GM21447 (cell line): Measurements from ENCODE around the gene GAS2L2.
A peak's percentile ranks its signal among the peaks of the same experiment; 100 is the strongest.

Source experiments
- ATAC-seq: cut with Tn5 transposase; IDR thresholded peaks from one replicate; pipeline ENCODE4 v1.9.1; 2021; ENCODE audit not compliant: unreplicated experiment

GAS2L2 gene

DNA sequence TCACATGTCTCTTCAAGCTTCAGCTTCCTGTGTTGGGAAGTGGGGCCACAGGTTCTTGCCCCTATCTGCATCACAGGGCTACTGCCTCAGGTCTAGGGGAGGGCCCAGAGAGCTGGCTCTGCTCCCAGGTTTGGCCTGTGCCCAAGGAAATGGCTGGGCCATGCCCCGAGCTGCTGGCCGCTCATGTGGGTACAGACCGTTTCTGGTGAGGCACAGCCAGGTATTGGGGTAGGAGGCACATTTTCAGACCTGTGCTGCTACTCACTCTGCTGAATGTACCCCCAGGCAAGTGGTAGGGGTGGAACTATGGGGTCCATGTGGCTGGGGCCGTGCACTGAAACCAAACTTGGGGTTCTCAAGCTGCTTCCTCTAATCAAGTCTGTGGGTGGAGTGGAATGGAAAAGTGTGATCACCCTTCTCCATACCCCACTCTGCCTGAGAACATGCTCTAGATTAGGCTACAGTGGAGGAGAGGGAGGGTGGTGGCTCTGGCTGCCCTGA lies 4.6 kb downstream of the GAS2L2 start:
- ATAC-seq, result no peak

DNA sequence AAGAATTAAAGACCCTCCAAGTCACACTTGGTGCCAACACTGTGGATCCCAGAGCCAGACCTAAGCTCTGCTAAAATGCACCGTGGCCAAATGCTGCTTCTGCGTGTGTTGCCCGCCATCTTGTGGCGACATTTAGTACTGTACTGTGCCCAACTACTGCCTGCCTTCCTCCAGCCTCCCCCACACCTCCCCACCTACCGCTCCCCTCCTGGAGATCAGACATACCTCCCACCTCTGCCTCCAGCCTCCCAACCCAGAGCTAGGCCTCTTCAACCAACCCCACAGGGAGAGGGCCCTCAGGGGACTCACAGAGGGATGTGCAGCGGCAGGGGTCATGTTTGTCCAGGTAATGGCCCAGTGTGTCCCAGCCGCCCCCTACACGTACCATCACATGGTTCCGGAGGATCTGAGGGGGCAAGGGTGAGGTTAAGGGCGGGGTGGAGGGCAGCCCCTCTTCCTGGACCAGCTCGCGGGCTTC lies 5.5 kb downstream of the GAS2L2 start:
- ATAC-seq, result peak; percentile 50

DNA sequence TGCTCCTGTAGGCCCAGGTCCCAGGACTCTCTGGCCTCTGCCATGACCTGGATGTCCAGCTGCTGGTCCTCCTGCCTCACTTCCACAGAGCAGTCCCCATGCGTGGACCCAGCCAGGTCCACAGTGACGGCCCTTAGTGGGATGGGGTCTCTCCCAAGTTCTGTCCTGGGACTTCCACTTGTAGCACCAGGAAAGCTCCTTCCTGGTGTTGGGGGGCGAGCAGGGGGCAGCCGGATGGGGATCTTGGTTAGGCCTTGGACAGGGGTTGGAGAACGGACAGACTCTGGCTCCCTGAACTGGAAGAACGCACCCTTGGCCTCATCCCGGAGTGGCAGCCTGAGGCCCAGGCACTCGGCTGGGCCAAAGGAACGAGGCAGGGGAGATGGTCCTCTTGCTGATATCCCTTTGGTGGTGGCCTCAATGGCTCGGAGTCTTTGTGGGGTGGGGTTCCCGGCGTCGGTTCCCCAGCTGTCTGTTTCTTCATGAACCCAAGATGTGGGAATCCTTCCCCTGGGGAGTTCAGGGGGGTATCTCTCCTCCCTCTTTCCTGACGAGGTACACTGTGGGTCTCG lies 7.2 kb downstream of the GAS2L2 start:
- ATAC-seq, result no peak

DNA sequence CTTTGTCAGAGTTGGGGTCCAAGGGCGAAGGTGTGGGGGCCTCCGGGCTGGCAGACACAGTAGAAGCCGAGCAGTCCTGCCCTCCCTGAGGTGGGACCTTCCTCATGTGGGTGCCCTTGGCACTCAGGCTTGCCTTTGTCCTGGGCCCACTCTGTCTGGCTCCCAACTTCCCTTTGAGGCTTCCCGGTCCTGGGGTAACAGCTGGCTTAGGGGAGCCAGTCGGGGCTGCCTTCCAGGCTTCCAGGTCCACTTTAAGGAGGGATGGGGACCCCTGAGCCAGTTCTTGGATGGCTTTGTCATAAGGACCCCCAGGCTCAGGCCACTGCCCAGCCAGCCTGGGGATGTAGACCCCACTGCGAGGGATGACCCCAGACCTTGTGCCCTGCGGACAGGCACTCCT lies 7.8 kb downstream of the GAS2L2 start:
- ATAC-seq, result no peak

DNA sequence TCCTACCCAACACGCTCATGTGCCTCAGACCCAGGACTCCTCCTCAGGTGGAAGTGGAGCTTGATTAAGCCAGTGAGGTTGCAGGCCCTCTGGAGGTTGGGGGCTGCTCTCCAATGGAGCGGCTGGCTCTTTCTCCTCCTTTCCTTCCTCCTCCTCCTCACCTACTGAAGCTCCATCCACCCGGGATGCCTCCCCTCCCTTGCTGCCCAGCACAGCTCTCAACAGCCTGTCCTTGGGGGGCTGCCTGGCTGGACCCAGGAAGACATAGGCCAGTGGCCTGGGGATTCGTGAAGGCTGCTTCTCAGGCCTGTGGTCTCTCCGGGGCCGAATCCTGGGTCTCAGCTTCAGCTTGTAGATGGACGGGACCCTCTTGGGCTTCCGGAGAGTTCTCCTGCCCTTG lies 8.2 kb downstream of the GAS2L2 start:
- ATAC-seq, result no peak

DNA sequence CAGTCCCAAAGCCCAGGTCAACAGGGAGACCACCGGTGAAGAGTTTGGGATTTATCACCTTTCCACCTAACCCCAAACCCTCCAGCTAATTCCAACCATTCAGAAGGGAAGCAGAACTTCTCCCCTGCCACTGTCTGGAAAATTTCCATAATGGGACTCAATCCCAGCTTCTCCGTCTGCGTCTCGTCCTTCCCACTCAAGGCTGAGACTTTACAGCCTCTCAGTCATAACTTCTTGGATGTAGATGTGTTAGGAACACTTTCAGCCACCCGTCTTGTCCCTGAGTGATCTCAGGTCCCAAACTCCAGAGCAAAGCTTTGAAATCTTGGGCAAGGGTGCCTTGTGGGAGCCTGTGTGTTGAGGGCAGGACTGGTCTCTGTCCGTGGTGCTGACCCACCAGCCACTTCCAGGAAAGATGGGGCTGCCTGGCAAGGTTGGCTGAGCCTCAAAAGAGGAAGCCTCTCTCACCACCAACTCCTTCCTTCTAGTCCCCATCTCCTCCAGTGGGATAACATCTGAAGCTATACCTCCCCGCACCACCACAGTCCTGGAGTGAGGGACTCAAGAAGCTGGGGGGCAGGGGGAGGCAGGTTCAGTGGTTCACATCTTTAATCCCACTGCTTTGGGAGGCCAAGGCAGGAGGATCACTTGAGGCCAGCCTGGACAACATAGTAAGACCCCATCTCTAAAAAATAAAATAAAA lies 9.3 kb downstream of the GAS2L2 start:
- no peak for ATAC-seq

GRCh38 chr17:35742896-35743477 lies 10.1 kb downstream of the GAS2L2 start:
- ATAC-seq, result no peak

DNA sequence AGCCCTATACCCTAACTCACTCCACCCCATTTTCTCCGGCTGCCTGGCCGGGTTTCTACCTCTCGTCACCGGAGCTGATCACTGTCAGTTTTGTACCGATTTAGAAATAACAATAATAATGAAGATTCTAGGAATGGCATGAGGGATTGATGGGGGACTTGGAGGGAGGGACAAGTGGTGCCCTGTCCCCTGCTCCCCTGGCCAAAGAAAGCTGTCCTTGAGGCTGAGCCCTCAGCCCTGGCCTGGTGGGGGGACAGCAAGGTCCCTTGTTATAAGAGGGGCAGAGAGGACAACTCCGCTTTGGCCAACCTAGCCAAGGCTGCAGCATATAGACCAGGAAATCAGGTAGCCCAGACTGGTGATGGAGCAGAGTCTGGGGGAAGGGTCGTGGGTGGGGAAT lies 10.5 kb downstream of the GAS2L2 start:
- no peak for ATAC-seq

- ATAC-seq, result no peak
Observed at GRCh38 chr17:35740997-35741931, 11.8 kb downstream of the GAS2L2 start.

DNA sequence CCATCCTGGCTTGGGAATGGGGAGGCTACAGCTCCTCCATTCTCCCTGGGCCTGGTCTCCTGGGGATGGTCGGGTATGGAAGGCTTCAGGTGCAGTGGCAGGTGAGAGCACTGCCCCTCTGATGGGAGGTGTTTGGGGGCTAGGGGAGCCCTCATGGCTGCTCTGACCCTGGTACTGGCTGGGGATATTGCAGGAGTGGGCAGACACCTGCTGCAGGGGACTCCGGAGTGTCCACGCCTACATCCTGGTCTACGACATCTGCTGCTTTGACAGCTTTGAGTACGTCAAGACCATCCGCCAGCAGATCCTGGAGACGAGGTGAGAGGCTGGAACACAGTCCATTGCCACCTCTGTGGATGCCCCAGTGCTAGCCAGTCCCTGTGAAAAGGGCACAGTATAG lies 12.8 kb downstream of the GAS2L2 start:
- no peak for ATAC-seq

DNA sequence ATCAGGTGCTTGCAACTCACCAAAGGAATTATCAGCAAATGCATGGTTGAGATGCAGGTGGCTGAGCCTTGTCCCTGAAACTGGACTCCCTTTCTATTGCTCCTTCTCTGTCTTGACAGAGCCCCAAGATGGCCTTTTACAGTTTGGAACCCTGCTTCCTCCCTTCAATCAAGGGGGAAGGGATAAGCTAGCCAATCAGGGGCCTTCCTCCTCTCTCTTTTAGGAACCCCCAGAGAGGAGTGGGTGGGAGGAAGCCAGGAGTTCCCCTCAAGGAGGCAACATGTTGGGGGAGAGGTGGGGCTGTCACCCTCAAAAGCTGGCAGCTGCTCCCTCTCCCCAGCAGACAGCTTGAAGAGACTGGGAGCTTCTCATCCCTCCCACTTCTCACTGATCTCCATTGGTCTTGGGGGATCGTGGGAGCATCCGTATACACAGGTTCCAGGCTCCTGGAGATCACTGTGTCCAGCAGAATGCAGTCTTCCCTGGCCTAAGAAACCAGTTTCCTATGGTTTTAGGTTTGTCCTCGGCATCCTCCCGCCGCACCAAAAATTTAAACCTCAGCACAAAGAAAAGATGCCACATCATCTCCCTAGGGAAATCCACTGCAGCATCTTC lies 14.4 kb downstream of the GAS2L2 start:
- ATAC-seq, result no peak

GRCh38 chr17:35736236-35736635 lies 16.8 kb downstream of the GAS2L2 start:
- ATAC-seq, result no peak

GRCh38 chr17:35735036-35735805 lies 17.8 kb downstream of the GAS2L2 start:
- ATAC-seq, result no peak

DNA sequence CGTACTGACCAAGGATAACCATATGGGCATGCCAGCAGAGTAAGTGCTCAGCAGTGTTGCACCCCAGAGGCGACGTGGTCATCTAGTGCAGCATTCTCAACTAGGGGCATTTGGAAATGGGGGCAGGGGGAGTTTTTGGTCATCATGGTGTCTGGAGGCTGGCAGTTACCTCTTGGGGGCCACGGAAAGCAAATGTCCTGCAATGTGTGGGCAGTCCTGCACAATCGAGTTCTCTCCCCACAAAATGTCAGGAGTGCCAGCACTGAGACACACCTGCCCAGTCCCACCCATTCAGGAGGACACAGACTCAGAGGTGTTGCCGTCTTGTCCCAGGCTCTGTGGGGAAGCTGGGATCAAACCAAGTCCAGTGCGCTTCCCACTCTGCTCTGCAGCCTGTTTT lies 18.6 kb downstream of the GAS2L2 start:
- ATAC-seq, result no peak

DNA sequence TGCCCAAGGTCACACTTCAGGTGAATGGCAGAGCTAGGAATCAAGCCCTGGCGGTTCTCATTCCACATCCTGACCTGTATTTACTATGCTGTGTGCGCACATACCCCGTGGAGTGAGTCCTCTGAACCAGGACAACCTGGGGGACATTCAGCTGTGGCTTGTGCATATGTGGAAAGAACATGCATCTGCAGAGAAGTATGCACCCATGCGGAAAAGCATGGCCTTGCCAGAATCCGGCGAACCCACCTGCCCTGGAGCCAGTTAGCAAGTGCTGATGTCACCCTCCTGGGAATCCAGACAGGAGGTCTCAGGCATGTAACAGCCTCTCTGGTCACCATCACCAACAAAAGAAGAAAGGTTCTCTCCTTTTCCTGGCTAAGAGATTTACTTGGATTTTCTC lies 19.7 kb downstream of the GAS2L2 start:
- no peak for ATAC-seq

GRCh38 chr17:35732806-35733136 lies 20.3 kb downstream of the GAS2L2 start:
- no peak for ATAC-seq

DNA sequence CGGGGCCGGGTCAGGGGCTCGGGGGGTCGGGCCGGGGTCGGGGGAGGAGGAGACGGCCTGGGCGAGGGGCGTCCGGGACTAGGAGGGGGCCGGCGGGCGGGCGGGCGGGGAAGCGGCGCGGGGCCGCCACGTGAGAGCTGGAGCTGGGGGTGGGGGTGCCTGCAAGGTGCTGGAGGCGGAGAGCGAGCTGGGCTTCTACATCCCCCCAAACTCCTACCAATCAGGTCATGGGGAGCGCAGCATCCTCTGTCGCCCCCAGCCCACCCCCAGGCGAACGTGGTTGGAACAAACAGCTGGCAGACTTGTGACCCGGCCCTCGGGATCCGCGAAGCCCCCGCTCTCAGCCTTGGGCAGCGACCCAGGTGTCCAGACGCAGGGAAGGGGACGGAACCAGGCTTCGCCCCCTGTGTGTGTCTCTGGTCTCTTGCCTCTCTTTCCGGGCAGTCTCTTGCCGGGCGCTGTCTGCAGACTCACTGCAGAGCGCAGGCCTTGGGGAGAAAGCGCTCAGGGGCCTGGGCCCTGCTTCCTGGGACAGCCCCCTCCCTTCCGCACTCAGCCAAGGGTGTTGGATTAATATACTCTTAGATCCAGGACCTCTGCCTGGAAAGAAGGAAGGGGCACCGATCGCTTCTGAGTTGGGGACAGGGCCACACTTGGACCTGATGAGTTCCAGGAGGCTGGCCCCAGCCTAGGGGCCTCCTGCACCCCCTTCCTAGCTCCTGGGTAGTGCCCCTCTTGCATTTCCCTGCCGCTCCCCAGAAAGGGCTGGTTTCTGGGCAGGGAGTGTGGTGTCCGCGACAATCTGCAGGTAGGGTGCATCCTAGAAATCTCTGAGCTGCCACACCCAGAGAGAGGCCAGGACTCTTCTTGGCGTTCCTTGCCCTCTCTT lies 20.9 kb downstream of the GAS2L2 start:
- no peak for ATAC-seq

GRCh38 chr17:35731239-35731916 lies 21.7 kb downstream of the GAS2L2 start, which contains the start of gene RASL10B:
Gene RASL10B (plus strand): TSS chr17:35731639. CDS start chr17:35735185, 3,546 bp downstream.
- no peak for ATAC-seq
